Endodermal cell (in vitro differentiated cells): ENCODE results near the gene IL17RA. TPM values are rescaled to one million over a fixed set of nuclear protein-coding genes. Genes with fewer than 3 reads are reported as not detected.

Experiments used
- DNase-seq: peaks from one replicate; pipeline ENCODE4 v3.0.0-alpha.2; 2017
- H3K27ac ChIP-seq: 2 replicates; pipeline ENCODE4 v1.5.1; 2013; ENCODE audit warnings: mild to moderate bottlenecking, low read depth, low read length, moderate library complexity
- H3K27me3 ChIP-seq: 2 replicates; pipeline ENCODE4 v1.6.1; 2013; ENCODE audit warnings: mild to moderate bottlenecking, low read length, moderate library complexity; ENCODE audit not compliant: insufficient read depth, control insufficient read depth, poor library complexity, severe bottlenecking
- H3K36me3 ChIP-seq: 2 replicates; pipeline ENCODE4 v1.7.0; 2013; ENCODE audit warnings: mild to moderate bottlenecking, low read length, moderate library complexity; ENCODE audit not compliant: control insufficient read depth, insufficient read depth
- H3K4me1 ChIP-seq: one replicate; pipeline ENCODE4 v1.7.0; 2013; ENCODE audit warnings: low read length; ENCODE audit not compliant: control insufficient read depth, insufficient read depth
- H3K4me3 ChIP-seq: 2 replicates; pipeline ENCODE4 v1.5.1; 2013; ENCODE audit warnings: mild to moderate bottlenecking, low read length, moderate library complexity
- H3K9ac ChIP-seq: 2 replicates; pipeline ENCODE4 v1.6.1; 2013; ENCODE audit warnings: mild to moderate bottlenecking, low read length, moderate library complexity; ENCODE audit not compliant: poor library complexity, severe bottlenecking; ENCODE audit errors: extremely low read depth
- H3K9me3 ChIP-seq: 2 replicates; pipeline ENCODE4 v1.6.1; 2013; ENCODE audit warnings: mild to moderate bottlenecking, low read length, moderate library complexity; ENCODE audit not compliant: control insufficient read depth
- H3K27ac Mint-ChIP-seq: 2 replicates; pipeline ENCODE4 v1.8.0; 2020; ENCODE audit warnings: mixed read lengths
- H3K27me3 Mint-ChIP-seq: 2 replicates; pipeline ENCODE4 v1.8.0; 2021; ENCODE audit warnings: mild to moderate bottlenecking, mixed read lengths; ENCODE audit not compliant: insufficient read depth
- H3K36me3 Mint-ChIP-seq: 2 replicates; pipeline ENCODE4 v1.8.0; 2020; ENCODE audit warnings: low read depth, mixed read lengths
- H3K4me1 Mint-ChIP-seq: 2 replicates; pipeline ENCODE4 v1.8.0; 2020; ENCODE audit warnings: mixed read lengths
- H3K4me3 Mint-ChIP-seq: 2 replicates; pipeline ENCODE4 v1.8.0; 2020; ENCODE audit warnings: mild to moderate bottlenecking, moderate library complexity, mixed read lengths
- H3K9me3 Mint-ChIP-seq: 2 replicates; pipeline ENCODE4 v1.8.0; 2020; ENCODE audit warnings: mild to moderate bottlenecking, mixed read lengths
- WGBS, 2 experiments: methylation state at CpG; one replicate each; pipeline versions ENCODE4 v1.1.5 to v1.1.7; 2013; ENCODE audit warnings: missing lambda C conversion rate in 2 of 2, mixed read lengths in 1 of 2; ENCODE audit not compliant: insufficient coverage in 1 of 2, insufficient read length in 1 of 2; 5-methylcytosine and 5-hydroxymethylcytosine counted together
- total RNA-seq, 2 donors: library from RNA; stranded (reverse); fragmentation: NEBNext Ultra II Directional in 1 of 2; extraction: Animal tissue kit (Norgen Biotek cat#: 25700) in 1 of 2; gene quantifications; 2 replicates in 1 of 2; 3 replicates in 1 of 2; pipeline ENCODE4 v1.2.1, GENCODE V29; 2021
- TF ChIP-seq, protein P1 (sequence below): fragments of 200-600 bp; sonication (generic); conservative IDR thresholded peaks from 2 replicates; pipeline ENCODE4 v1.5.0; 2021; ENCODE audit warnings: antibody characterized with exemption, mild to moderate bottlenecking

The IL17RA gene
- total RNA-seq, 2 donors from 2014 or later: 14.8 to 16.0 TPM

DNA sequence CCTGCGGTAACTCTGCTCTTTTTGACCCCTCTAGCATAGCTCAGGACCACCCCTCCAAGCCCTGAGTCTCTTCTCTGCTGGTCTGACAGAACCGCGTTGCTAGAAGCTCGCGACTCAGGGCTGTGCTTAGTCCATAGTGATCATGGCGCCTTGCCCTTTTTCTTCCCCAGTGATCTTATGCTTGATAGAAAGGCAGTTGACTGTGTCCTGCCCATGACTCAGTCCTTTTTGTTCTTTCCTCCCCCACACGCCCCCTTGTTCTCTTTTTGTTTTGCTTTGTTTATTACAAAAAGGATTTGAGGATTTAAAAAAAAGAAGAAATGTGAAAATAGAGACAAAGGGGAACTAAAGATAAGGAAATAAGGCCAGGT lies 17.5 kb downstream of the IL17RA start:
- Histone ChIP-seq H3K4me3 (no peak overlapping the region), H3K27me3 (no peaks in the 10 kb centered on the region), H3K9ac (no peak overlapping the region), H3K36me3 (peaks cover 90% of the 10 kb centered on the region), H3K27ac (no peak overlapping the region), H3K4me1 (no peaks in the 10 kb centered on the region), H3K9me3 (no peaks in the 10 kb centered on the region)
- Mint-ChIP-seq H3K9me3 (no peaks in the 10 kb centered on the region), H3K36me3 (peaks cover 58% of the 10 kb centered on the region), H3K4me3 (no peak overlapping the region), H3K27me3 (no peaks in the 10 kb centered on the region), H3K4me1 (no peaks in the 10 kb centered on the region), H3K27ac (peak overlapping the region; percentile 22)
- 98% methylated on average over 5 to 7 of the region's 7 CpGs for WGBS, 2 experiments
- TF ChIP-seq, protein P1, sequence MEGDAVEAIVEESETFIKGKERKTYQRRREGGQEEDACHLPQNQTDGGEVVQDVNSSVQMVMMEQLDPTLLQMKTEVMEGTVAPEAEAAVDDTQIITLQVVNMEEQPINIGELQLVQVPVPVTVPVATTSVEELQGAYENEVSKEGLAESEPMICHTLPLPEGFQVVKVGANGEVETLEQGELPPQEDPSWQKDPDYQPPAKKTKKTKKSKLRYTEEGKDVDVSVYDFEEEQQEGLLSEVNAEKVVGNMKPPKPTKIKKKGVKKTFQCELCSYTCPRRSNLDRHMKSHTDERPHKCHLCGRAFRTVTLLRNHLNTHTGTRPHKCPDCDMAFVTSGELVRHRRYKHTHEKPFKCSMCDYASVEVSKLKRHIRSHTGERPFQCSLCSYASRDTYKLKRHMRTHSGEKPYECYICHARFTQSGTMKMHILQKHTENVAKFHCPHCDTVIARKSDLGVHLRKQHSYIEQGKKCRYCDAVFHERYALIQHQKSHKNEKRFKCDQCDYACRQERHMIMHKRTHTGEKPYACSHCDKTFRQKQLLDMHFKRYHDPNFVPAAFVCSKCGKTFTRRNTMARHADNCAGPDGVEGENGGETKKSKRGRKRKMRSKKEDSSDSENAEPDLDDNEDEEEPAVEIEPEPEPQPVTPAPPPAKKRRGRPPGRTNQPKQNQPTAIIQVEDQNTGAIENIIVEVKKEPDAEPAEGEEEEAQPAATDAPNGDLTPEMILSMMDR: no peak
- DNase-seq: no peak

DNA sequence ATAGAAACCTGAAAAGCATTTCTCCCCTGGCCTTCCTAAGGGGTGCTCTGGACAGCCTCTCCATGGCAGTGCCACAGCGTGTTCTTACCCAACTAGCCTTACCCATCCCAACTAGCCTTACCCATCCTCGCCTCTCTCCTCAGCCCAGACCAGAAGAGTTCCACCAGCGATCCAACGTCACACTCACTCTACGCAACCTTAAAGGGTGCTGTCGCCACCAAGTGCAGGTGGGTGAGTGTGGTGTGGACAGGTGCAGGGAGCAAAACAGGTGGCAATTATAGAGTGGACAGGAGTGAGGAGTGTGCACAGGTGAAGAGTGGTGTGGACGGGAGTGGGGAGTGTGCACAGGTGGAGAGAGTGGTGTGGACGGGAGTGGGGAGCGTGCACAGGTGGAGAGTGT lies 18.6 kb downstream of the IL17RA start:
- H3K9ac ChIP-seq: no peak overlapping the region
- peaks cover 61% of the 10 kb centered on the region for H3K36me3 Mint-ChIP-seq
- H3K9me3 ChIP-seq: no peaks in the 10 kb centered on the region
- TF ChIP-seq, protein P1: no peak
- peaks cover 90% of the 10 kb centered on the region for H3K36me3 ChIP-seq
- no peak for DNase-seq
- H3K4me3 Mint-ChIP-seq: no peak overlapping the region
- no peak overlapping the region for H3K27ac ChIP-seq
- no peaks in the 10 kb centered on the region for H3K4me1 Mint-ChIP-seq
- no peak overlapping the region for H3K4me3 ChIP-seq
- no peaks in the 10 kb centered on the region for H3K9me3 Mint-ChIP-seq
- H3K27me3 Mint-ChIP-seq: no peaks in the 10 kb centered on the region
- no peaks in the 10 kb centered on the region for H3K27me3 ChIP-seq
- no peaks in the 10 kb centered on the region for H3K4me1 ChIP-seq
- 97 to 98% methylated on average over 7 to 9 of the region's 9 CpGs for WGBS, 2 experiments
- no peak overlapping the region for H3K27ac Mint-ChIP-seq

DNA sequence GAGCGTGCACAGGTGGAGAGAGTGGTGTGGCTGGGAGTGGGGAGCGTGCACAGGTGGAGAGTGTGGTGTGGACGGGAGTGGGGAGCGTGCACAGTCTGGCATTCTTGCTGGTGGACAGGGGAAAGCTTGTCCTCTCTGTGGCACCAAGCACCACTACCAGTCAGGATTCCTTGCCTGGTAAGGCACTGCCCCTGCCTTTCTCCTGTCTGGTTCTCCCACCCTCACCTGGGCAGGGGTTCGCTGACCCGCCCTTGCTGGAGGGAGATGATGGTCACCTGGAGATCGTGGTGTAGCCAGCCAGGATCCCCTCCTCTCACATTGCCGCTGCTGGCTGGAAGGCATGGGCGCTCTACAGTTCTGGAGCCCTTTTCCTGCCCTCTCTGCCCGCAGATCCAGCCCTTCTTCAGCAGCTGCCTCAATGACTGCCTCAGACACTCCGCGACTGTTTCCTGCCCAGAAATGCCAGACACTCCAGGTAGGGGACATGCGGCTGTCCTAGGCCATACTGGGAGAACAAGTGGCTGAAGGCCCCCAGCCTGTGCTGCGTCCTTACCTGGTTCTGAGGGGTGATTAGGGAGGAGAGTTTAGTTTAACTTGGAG lies 19.6 kb downstream of the IL17RA start:
- DNase-seq: no peak
- Mint-ChIP-seq H3K27me3 (no peaks in the 10 kb centered on the region), H3K4me1 (no peaks in the 10 kb centered on the region), H3K36me3 (peaks cover 52% of the 10 kb centered on the region), H3K4me3 (no peak overlapping the region), H3K9me3 (no peaks in the 10 kb centered on the region), H3K27ac (no peak overlapping the region)
- H3K9ac ChIP-seq: no peak overlapping the region
- WGBS, 2 experiments: 90 to 100% methylated on average over 6 to 12 of the region's 14 CpGs
- peaks cover 87% of the 10 kb centered on the region for H3K36me3 ChIP-seq
- TF ChIP-seq, protein P1: no peak
- no peak overlapping the region for H3K4me3 ChIP-seq
- H3K27ac ChIP-seq: no peak overlapping the region
- no peaks in the 10 kb centered on the region for H3K9me3 ChIP-seq
- H3K4me1 ChIP-seq: no peaks in the 10 kb centered on the region
- H3K27me3 ChIP-seq: no peaks in the 10 kb centered on the region
